Ishikawa (cell line): ENCODE data around the gene APOBEC4.

Experiments used
- CEBPB ChIP-seq: IDR thresholded peaks from 2 replicates; pipeline ENCODE4 v1.6.1; 2012
- CREB1 ChIP-seq: IDR thresholded peaks from 2 replicates; pipeline ENCODE4 v1.6.1; 2012; ENCODE audit warnings: low read depth
- EGR1 ChIP-seq: IDR thresholded peaks from 2 replicates; pipeline ENCODE4 v1.6.1; 2012
- EP300 ChIP-seq: IDR thresholded peaks from 2 replicates; pipeline ENCODE4 v1.6.1; 2012; ENCODE audit warnings: borderline replicate concordance
- FOXM1 ChIP-seq: IDR thresholded peaks from 2 replicates; pipeline ENCODE4 v1.6.1; 2012; ENCODE audit warnings: low read depth, borderline replicate concordance
- NFIC ChIP-seq: IDR thresholded peaks from 2 replicates; pipeline ENCODE4 v1.6.1; 2012
- RAD21 ChIP-seq: IDR thresholded peaks from 2 replicates; pipeline ENCODE4 v1.6.1; 2012; ENCODE audit warnings: low read depth
- TAF1 ChIP-seq: IDR thresholded peaks from 2 replicates; pipeline ENCODE4 v1.6.1; 2012; ENCODE audit warnings: low read depth, mild to moderate bottlenecking
- TCF12 ChIP-seq: IDR thresholded peaks from 2 replicates; pipeline ENCODE4 v1.6.1; 2012; ENCODE audit warnings: low read depth
- TEAD4 ChIP-seq: IDR thresholded peaks from 2 replicates; pipeline ENCODE4 v1.6.1; 2012
- YY1 ChIP-seq: IDR thresholded peaks from 2 replicates; pipeline ENCODE4 v1.6.1; 2012; ENCODE audit warnings: low read depth
- ZBTB7A ChIP-seq: IDR thresholded peaks from 2 replicates; pipeline ENCODE4 v1.6.1; 2012; ENCODE audit warnings: low read depth
- TF ChIP-seq, protein P1 (sequence below): IDR thresholded peaks from 2 replicates; pipeline ENCODE4 v1.6.1; 2012; ENCODE audit warnings: low read depth, mild to moderate bottlenecking
- TF ChIP-seq, protein P2 (sequence below): IDR thresholded peaks from 2 replicates; pipeline ENCODE4 v1.6.1; 2012
- TF ChIP-seq, protein P3 (sequence below): IDR thresholded peaks from 2 replicates; pipeline ENCODE4 v1.6.1; 2012

Gene APOBEC4, protein sequence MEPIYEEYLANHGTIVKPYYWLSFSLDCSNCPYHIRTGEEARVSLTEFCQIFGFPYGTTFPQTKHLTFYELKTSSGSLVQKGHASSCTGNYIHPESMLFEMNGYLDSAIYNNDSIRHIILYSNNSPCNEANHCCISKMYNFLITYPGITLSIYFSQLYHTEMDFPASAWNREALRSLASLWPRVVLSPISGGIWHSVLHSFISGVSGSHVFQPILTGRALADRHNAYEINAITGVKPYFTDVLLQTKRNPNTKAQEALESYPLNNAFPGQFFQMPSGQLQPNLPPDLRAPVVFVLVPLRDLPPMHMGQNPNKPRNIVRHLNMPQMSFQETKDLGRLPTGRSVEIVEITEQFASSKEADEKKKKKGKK

GRCh38 chr1:183652547-183653461 is at the start of gene APOBEC4:
APOBEC4 (minus strand) TSS chr1:183653316; CDS start chr1:183648781, 4,535 bp downstream.
- no peak for TF ChIP-seq CREB1
- TF ChIP-seq TEAD4: no peak
- TF ChIP-seq EP300: no peak
- TF ChIP-seq, protein P1, sequence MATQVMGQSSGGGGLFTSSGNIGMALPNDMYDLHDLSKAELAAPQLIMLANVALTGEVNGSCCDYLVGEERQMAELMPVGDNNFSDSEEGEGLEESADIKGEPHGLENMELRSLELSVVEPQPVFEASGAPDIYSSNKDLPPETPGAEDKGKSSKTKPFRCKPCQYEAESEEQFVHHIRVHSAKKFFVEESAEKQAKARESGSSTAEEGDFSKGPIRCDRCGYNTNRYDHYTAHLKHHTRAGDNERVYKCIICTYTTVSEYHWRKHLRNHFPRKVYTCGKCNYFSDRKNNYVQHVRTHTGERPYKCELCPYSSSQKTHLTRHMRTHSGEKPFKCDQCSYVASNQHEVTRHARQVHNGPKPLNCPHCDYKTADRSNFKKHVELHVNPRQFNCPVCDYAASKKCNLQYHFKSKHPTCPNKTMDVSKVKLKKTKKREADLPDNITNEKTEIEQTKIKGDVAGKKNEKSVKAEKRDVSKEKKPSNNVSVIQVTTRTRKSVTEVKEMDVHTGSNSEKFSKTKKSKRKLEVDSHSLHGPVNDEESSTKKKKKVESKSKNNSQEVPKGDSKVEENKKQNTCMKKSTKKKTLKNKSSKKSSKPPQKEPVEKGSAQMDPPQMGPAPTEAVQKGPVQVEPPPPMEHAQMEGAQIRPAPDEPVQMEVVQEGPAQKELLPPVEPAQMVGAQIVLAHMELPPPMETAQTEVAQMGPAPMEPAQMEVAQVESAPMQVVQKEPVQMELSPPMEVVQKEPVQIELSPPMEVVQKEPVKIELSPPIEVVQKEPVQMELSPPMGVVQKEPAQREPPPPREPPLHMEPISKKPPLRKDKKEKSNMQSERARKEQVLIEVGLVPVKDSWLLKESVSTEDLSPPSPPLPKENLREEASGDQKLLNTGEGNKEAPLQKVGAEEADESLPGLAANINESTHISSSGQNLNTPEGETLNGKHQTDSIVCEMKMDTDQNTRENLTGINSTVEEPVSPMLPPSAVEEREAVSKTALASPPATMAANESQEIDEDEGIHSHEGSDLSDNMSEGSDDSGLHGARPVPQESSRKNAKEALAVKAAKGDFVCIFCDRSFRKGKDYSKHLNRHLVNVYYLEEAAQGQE: no peak
- TF ChIP-seq, protein P2, sequence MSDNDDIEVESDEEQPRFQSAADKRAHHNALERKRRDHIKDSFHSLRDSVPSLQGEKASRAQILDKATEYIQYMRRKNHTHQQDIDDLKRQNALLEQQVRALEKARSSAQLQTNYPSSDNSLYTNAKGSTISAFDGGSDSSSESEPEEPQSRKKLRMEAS: no peak
- TF ChIP-seq ZBTB7A: no peak
- TF ChIP-seq TCF12: no peak
- TF ChIP-seq, protein P3, sequence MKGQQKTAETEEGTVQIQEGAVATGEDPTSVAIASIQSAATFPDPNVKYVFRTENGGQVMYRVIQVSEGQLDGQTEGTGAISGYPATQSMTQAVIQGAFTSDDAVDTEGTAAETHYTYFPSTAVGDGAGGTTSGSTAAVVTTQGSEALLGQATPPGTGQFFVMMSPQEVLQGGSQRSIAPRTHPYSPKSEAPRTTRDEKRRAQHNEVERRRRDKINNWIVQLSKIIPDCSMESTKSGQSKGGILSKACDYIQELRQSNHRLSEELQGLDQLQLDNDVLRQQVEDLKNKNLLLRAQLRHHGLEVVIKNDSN: no peak
- no peak for TF ChIP-seq RAD21
- TF ChIP-seq FOXM1: no peak
- no peak for TF ChIP-seq EGR1
- no peak for TF ChIP-seq TAF1
- TF ChIP-seq CEBPB: no peak
- TF ChIP-seq YY1: no peak
- no peak for TF ChIP-seq NFIC

- TF ChIP-seq, protein P2: no peak
- TF ChIP-seq EGR1 (no peak), FOXM1 (no peak), NFIC (no peak), TEAD4 (no peak), CREB1 (no peak), CEBPB (no peak), EP300 (no peak), TAF1 (no peak), RAD21 (no peak), ZBTB7A (no peak), TCF12 (no peak), YY1 (no peak)
- TF ChIP-seq, protein P3: no peak
These were observed 49.7 kb upstream of the APOBEC4 start for GRCh38 chr1:183702813-183703198.

GRCh38 chr1:183702087-183702812 is 49.1 kb upstream of the APOBEC4 start:
- TF ChIP-seq RAD21 (no peak), ZBTB7A (no peak), NFIC (no peak), TCF12 (no peak), EP300 (no peak), TEAD4 (no peak), YY1 (no peak), CREB1 (no peak)
- TF ChIP-seq, protein P3: no peak
- TF ChIP-seq, protein P2: no peak

DNA sequence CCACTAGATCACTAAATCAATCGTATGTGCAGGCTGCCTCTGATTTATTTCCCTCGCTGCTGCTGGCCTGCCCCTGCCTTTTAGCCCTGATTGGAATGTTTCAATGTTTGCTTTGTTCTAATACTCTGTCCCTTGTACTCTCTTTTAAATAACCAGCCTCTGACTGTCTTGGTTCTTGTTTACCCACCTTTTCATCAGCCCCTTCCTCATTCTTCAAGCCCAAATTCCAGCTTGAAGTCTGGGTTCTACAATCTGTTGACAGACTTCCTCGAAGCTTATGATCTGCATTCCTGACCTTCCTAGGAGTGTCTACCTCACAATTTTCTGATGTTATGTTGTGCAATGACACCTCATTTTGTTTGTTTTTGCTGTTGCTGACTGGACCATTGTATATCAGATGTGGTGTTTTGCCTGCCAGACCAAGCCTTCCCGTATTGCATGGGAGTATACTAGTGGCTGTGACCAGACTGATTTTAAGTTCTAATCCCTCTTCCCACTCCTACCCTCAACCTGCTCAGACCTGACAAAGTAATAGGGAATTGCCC is 46.6 kb upstream of the APOBEC4 start:
- TF ChIP-seq TCF12 (no peak), CREB1 (no peak), RAD21 (no peak), EGR1 (no peak), NFIC (no peak), CEBPB (no peak), EP300 (no peak), ZBTB7A (no peak), FOXM1 (no peak), YY1 (no peak), TAF1 (no peak), TEAD4 (no peak)
- TF ChIP-seq, protein P1: no peak
- TF ChIP-seq, protein P3: no peak
- TF ChIP-seq, protein P2: no peak
